Measurements from ENCODE around the gene TMEM258. TPM values are rescaled to one million over a fixed set of nuclear protein-coding genes. Genes with fewer than 3 reads are reported as not detected.

Gene TMEM258
- total and polyA plus RNA-seq, 4 donors: 73.2 to 213 (median 136) TPM

DNA sequence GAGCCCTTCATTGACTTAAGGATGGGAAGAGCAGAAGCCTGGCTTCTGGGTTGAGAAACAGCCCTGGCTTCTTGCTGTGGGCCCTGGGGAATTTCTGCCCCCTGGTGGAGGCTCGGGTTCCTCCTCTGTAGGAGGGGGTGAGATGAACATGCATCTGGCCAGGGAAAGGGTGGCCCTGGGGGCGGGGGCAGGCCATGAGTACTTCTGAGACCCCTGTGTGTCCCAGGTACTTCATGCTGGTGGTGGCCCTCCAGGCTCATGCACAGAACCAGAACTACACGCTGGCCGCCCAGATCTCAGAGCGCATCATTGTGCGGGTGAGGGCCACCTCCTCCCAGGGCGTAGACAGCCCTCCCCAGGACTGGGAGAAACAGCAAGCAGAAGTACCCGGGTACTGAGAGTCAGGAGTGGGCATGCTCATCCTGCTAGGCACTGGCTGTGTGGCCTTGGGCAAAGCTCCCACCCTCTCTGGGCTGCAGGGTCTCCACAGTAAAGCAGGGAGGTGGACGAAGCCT lies 15.8 kb downstream of the TMEM258 start:
- H3K27ac ChIP-seq (ENCODE audit: low read depth in 1 of 2, low read length in 2 of 2): no peak overlapping the region
- DNase-seq (no peak), ATAC-seq (ENCODE audit: low FRiP score) (no peak)
- intact Hi-C loops (cut with DNase I): no loop called here
- H3K36me3 ChIP-seq (ENCODE audit: control insufficient read depth in 1 of 2, insufficient read depth in 2 of 2, low read length in 1 of 2): no peaks in the 10 kb centered on the region
- 77 to 82% methylated on average over 9 of the region's 9 CpGs for WGBS, 2 donors
- no peaks in the 10 kb centered on the region for H3K4me1 ChIP-seq (ENCODE audit: control insufficient read depth in 1 of 2, insufficient read depth in 2 of 2, low read length in 2 of 2)
- no peaks in the 10 kb centered on the region for H3K27me3 ChIP-seq (ENCODE audit: control insufficient read depth in 1 of 2, insufficient read depth in 2 of 2, low read length in 1 of 2)
- no peak overlapping the region for H3K4me3 ChIP-seq (ENCODE audit: low read length in 2 of 2)
- no peaks in the 10 kb centered on the region for H3K9me3 ChIP-seq (ENCODE audit: control insufficient read depth, low read length)

DNA sequence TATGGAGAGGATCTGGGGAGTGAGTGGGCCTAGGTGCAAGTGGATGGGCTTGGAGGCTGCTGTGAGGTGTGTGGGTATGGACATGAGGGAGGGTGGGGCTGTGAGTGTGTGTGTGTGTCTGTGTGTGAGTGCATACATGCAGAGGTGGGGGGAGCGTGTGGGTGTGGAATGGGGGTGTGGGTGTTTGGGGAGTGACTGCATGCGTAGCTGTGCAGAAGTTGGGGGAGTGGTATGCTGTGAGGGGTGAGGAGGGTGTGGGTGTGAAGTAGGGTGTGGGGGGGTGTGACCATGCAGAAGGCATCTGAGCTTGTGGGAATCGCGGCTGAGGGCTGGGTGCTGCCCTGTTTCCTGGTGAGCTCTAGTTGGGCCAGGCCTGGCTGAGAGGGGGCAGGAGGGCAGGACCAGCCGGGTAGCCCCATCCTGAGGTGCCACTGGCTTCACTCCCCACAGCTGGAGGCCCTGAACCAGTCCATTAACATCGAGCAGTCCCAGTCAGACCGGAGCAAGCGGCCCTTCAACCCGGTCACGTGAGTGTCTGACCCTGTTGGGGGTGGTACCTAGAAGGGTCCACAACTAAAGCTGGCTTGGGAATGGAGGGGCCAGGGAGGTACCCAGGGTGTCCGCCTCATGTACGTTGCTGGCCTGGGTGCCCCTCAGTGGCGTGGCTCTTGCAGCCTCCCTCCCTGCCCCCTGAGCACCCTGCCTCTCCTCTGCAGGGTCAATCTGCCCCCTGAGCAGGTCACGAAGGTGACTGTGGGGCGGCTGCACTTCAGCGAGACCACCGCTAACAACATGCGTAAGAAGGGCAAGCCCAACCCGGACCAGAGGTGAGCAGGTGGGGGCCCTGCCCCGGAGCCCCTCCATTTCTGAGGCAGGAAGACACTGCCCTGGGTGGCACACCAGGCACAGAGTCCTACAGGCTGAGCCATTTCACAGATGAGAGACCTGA lies 16.5 kb downstream of the TMEM258 start:
- H3K4me1 ChIP-seq (ENCODE audit: control insufficient read depth in 1 of 2, insufficient read depth in 2 of 2, low read length in 2 of 2): no peaks in the 10 kb centered on the region
- WGBS, 2 donors: 88 to 93% methylated on average over 20 of the region's 20 CpGs
- intact Hi-C loops (cut with DNase I): no loop called here
- H3K9me3 ChIP-seq (ENCODE audit: control insufficient read depth, low read length): no peaks in the 10 kb centered on the region
- H3K36me3 ChIP-seq (ENCODE audit: control insufficient read depth in 1 of 2, insufficient read depth in 2 of 2, low read length in 1 of 2): no peaks in the 10 kb centered on the region
- no peak overlapping the region for H3K4me3 ChIP-seq (ENCODE audit: low read length in 2 of 2)
- no peak overlapping the region for H3K27ac ChIP-seq (ENCODE audit: low read depth in 1 of 2, low read length in 2 of 2)
- DNase-seq (no peak), ATAC-seq (ENCODE audit: low FRiP score) (no peak)
- H3K27me3 ChIP-seq (ENCODE audit: control insufficient read depth in 1 of 2, insufficient read depth in 2 of 2, low read length in 1 of 2): no peaks in the 10 kb centered on the region

DNA sequence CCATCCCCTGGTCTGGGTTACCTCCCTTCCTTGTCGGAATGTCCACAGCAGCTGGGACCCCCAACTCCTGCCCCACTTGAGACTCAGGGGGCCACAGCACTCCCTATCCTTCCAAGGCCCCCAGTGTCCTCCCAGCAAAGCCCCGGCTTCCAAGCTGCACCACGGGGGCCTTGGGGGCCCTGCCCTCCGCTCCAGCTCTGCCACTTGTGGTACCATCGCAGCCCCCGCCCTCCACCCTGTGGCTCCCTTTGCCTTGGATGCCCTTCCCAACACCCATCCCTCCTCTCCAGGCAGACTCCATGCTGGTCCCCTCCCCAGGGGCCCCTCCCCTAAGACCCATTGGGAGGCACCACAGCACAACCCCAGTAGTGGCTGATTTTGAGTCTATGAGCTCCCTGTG lies 17.3 kb downstream of the TMEM258 start:
- Histone ChIP-seq H3K27ac (ENCODE audit: low read depth in 1 of 2, low read length in 2 of 2) (no peak overlapping the region), H3K4me3 (ENCODE audit: low read length in 2 of 2) (no peak overlapping the region), H3K9me3 (ENCODE audit: control insufficient read depth, low read length) (no peaks in the 10 kb centered on the region), H3K4me1 (ENCODE audit: control insufficient read depth in 1 of 2, insufficient read depth in 2 of 2, low read length in 2 of 2) (no peaks in the 10 kb centered on the region), H3K36me3 (ENCODE audit: control insufficient read depth in 1 of 2, insufficient read depth in 2 of 2, low read length in 1 of 2) (no peaks in the 10 kb centered on the region), H3K27me3 (ENCODE audit: control insufficient read depth in 1 of 2, insufficient read depth in 2 of 2, low read length in 1 of 2) (no peaks in the 10 kb centered on the region)
- 93 to 98% methylated on average over 6 of the region's 6 CpGs for WGBS, 2 donors
- DNase-seq (no peak), ATAC-seq (ENCODE audit: low FRiP score) (no peak)
- intact Hi-C loops (cut with DNase I): no loop called here

DNA sequence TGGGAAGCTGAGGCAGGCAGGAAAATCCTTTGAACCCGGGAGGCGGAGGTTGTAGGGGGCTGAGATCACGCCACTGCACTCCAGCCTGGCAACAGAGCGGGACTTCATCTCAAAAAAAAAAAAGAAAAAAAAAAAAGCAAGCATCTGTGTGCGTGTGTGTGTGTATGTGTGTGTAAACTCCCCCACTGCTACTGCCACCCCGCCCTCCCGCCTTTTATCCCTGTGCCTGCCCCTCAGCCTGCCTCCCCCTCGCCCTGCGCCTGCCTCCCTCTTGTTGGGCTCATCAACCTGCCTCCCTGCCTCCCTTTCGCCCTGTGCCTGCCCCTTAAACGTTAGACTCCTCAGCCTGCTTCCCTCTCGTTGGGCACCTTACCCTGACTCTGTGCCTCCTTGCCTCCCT lies 18.0 kb downstream of the TMEM258 start:
- DNase-seq (no peak), ATAC-seq (ENCODE audit: low FRiP score) (no peak)
- H3K36me3 ChIP-seq (ENCODE audit: control insufficient read depth in 1 of 2, insufficient read depth in 2 of 2, low read length in 1 of 2): no peaks in the 10 kb centered on the region
- intact Hi-C loops (cut with DNase I): no loop called here
- no peaks in the 10 kb centered on the region for H3K9me3 ChIP-seq (ENCODE audit: control insufficient read depth, low read length)
- 88 to 89% methylated on average over 11 to 12 of the region's 12 CpGs for WGBS, 2 donors
- H3K27ac ChIP-seq (ENCODE audit: low read depth in 1 of 2, low read length in 2 of 2): no peak overlapping the region
- no peak overlapping the region for H3K4me3 ChIP-seq (ENCODE audit: low read length in 2 of 2)
- no peaks in the 10 kb centered on the region for H3K27me3 ChIP-seq (ENCODE audit: control insufficient read depth in 1 of 2, insufficient read depth in 2 of 2, low read length in 1 of 2)
- H3K4me1 ChIP-seq (ENCODE audit: control insufficient read depth in 1 of 2, insufficient read depth in 2 of 2, low read length in 2 of 2): no peaks in the 10 kb centered on the region

DNA sequence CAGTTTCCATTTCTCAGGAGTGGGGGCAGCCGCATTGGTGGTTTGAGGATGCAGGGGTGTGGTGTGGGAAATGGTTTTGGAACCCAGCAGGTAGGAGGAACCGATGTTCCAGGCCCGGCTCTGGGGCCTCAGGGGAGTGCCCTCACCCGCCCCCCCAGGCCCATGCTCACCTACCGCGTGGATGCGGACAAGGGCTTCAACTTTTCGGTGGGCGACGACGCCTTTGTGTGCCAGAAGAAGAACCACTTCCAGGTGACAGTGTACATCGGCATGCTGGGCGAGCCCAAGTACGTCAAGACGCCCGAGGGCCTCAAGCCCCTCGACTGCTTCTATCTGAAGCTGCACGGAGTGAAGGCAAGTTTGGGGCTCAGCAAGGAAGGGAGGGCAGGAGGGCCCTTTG lies 18.6 kb downstream of the TMEM258 start:
- Histone ChIP-seq H3K4me3 (ENCODE audit: low read length in 2 of 2) (no peak overlapping the region), H3K27me3 (ENCODE audit: control insufficient read depth in 1 of 2, insufficient read depth in 2 of 2, low read length in 1 of 2) (no peaks in the 10 kb centered on the region), H3K27ac (ENCODE audit: low read depth in 1 of 2, low read length in 2 of 2) (no peak overlapping the region), H3K36me3 (ENCODE audit: control insufficient read depth in 1 of 2, insufficient read depth in 2 of 2, low read length in 1 of 2) (no peaks in the 10 kb centered on the region), H3K4me1 (ENCODE audit: control insufficient read depth in 1 of 2, insufficient read depth in 2 of 2, low read length in 2 of 2) (no peaks in the 10 kb centered on the region), H3K9me3 (ENCODE audit: control insufficient read depth, low read length) (no peaks in the 10 kb centered on the region)
- WGBS, 2 donors: 89% methylated on average over 18 of the region's 18 CpGs
- no peak for DNase-seq
- intact Hi-C loops (cut with DNase I): no loop called here
- ATAC-seq (ENCODE audit: low FRiP score): no peak

DNA sequence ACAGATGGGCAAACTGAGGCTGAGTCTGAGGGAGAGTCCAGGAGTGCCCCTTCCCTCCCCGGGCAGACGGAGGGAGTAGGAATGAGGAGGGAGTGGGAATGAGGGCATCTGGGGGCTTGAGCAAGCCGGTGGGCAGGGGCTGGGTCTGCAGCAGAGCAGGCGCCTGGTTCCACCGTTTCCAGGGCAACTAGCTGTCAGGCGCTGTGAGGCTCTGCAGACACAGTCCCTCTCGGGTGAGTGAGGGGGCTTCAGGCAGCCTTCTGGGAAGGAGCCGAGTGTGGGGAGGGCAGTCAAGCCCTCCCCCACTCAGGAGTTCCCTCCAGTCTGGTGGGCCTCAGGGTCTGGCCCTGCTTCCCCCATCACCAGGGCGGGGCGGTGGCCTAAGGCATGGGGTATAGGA lies 19.0 kb downstream of the TMEM258 start:
- WGBS, 2 donors: 58 to 72% methylated on average over 10 of the region's 10 CpGs
- H3K4me3 ChIP-seq (ENCODE audit: low read length in 2 of 2): no peak overlapping the region
- H3K27ac ChIP-seq (ENCODE audit: low read depth in 1 of 2, low read length in 2 of 2): no peak overlapping the region
- H3K36me3 ChIP-seq (ENCODE audit: control insufficient read depth in 1 of 2, insufficient read depth in 2 of 2, low read length in 1 of 2): no peaks in the 10 kb centered on the region
- ATAC-seq (ENCODE audit: low FRiP score): no peak
- intact Hi-C loops (cut with DNase I): no loop called here
- H3K9me3 ChIP-seq (ENCODE audit: control insufficient read depth, low read length): no peaks in the 10 kb centered on the region
- DNase-seq: no peak
- H3K4me1 ChIP-seq (ENCODE audit: control insufficient read depth in 1 of 2, insufficient read depth in 2 of 2, low read length in 2 of 2): no peaks in the 10 kb centered on the region
- H3K27me3 ChIP-seq (ENCODE audit: control insufficient read depth in 1 of 2, insufficient read depth in 2 of 2, low read length in 1 of 2): no peaks in the 10 kb centered on the region

DNA sequence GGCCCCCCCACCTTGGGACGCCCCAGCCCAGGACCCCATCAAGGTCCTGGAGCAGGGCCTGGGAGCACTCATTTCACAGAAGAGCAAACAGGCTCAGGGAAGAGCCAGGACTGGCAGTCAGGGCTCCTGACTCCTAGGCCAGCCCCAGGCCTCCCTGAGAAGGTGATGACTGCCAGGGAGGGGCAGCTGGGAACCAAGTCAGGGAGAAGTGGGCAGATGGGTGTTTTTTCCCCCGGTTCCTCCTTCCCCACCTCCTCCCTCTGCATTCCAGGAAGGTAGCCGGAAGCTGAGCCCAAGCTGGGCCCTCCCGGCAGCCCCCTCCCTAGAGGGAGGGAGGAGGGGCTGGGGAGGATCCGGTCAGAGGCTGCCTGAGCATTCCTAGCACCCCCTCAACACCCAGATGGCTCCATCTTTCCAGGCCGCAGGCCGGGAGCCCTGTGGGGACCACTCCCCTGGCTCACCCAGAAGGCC lies 20.4 kb downstream of the TMEM258 start:
- intact Hi-C loops (cut with DNase I): no loop called here
- H3K27me3 ChIP-seq (ENCODE audit: control insufficient read depth in 1 of 2, insufficient read depth in 2 of 2, low read length in 1 of 2): no peaks in the 10 kb centered on the region
- ATAC-seq (ENCODE audit: low FRiP score): no peak
- no peak for DNase-seq
- H3K9me3 ChIP-seq (ENCODE audit: control insufficient read depth, low read length): no peaks in the 10 kb centered on the region
- 58 to 64% methylated on average over 5 to 7 of the region's 7 CpGs for WGBS, 2 donors
- no peak overlapping the region for H3K4me3 ChIP-seq (ENCODE audit: low read length in 2 of 2)
- H3K27ac ChIP-seq (ENCODE audit: low read depth in 1 of 2, low read length in 2 of 2): no peak overlapping the region
- no peaks in the 10 kb centered on the region for H3K4me1 ChIP-seq (ENCODE audit: control insufficient read depth in 1 of 2, insufficient read depth in 2 of 2, low read length in 2 of 2)
- no peaks in the 10 kb centered on the region for H3K36me3 ChIP-seq (ENCODE audit: control insufficient read depth in 1 of 2, insufficient read depth in 2 of 2, low read length in 1 of 2)

DNA sequence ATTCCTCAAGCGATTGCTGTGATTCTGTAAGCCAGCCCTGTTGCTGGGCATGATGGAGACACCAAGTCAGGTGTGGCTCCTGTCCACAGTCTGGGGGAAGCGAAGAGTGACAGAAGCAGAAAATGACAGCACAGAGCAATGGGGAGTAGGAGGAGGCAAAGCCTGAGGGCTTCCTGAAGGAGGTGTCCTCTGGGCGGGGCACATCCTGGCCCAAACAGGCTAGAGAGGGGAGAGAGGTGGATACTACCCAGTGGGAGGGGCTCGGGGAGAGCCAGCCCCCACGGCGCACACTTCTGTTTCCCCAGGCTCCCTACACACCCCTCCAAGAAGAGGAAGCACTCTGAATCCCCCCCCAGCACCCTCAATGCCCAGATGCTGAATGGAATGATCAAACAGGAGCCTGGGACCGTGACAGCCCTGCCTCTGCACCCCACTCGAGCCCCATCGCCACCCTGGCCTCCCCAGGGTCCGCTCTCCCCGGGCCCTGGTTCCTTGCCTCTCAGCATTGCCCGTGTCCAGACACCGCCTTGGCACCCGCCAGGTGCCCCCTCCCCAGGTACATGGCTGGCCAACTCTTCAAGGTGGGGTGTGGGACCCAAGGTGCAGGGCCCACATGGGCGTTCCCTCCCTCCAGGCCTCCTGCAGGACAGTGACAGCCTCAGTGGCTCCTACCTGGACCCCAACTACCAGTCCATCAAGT lies 21.1 kb downstream of the TMEM258 start:
- Histone ChIP-seq H3K27ac (ENCODE audit: low read depth in 1 of 2, low read length in 2 of 2) (no peak overlapping the region), H3K4me3 (ENCODE audit: low read length in 2 of 2) (no peak overlapping the region), H3K9me3 (ENCODE audit: control insufficient read depth, low read length) (no peaks in the 10 kb centered on the region), H3K36me3 (ENCODE audit: control insufficient read depth in 1 of 2, insufficient read depth in 2 of 2, low read length in 1 of 2) (no peaks in the 10 kb centered on the region), H3K27me3 (ENCODE audit: control insufficient read depth in 1 of 2, insufficient read depth in 2 of 2, low read length in 1 of 2) (no peaks in the 10 kb centered on the region), H3K4me1 (ENCODE audit: control insufficient read depth in 1 of 2, insufficient read depth in 2 of 2, low read length in 2 of 2) (no peaks in the 10 kb centered on the region)
- intact Hi-C loops (cut with DNase I): no loop called here
- ATAC-seq (ENCODE audit: low FRiP score): no peak
- DNase-seq: no peak
- 89 to 90% methylated on average over 15 of the region's 15 CpGs for WGBS, 2 donors
